B cell (primary cell): ENCODE results near the gene RBP3. TPM values are rescaled to one million over a fixed set of nuclear protein-coding genes. Genes with fewer than 3 reads are reported as not detected.

Experiments
- ATAC-seq: fragments of 200-7000 bp; cut with Tn5 transposase; one replicate; pipeline ENCODE4 v1.10.0; 2021; ENCODE audit warnings: low read depth, mild to moderate bottlenecking, moderate number of reproducible peaks, moderate library complexity
- CTCF ChIA-PET: fragments of 350-600 bp; sonication (Branson Sonifier 250); formaldehyde crosslinking; loops from one replicate; lab custom pipeline; 2021; ENCODE audit warnings: antibody characterized with exemption, inconsistent platforms; lab: Charles Lee
- POLR2A ChIA-PET: fragments of 350-600 bp; sonication (Branson Sonifier 250); formaldehyde crosslinking; loops from one replicate; lab custom pipeline; 2021; ENCODE audit warnings: antibody characterized with exemption; lab: Charles Lee
- DNase-seq: peaks from one replicate; pipeline ENCODE4 v3.0.0; 2013
- H2AFZ ChIP-seq: 2 replicates; pipeline ENCODE4 v1.6.1; 2012; ENCODE audit warnings: mild to moderate bottlenecking, low read depth, low read length; ENCODE audit not compliant: insufficient read depth, poor library complexity, severe bottlenecking
- H3K27ac ChIP-seq, 2 donors: 1 replicate in 1 of 2; 2 replicates in 1 of 2; pipeline ENCODE4 v1.5.1; 2012 to 2013; ENCODE audit warnings: low read length in 2 of 2, mild to moderate bottlenecking in 2 of 2, moderate library complexity in 1 of 2
- H3K27me3 ChIP-seq, 4 experiments: fragments of 200-600 bp in 1 of 4; sonication (generic) in 1 of 4; replicated peaks in 1 of 4; 1 replicate in 2 of 4; 2 replicates in 2 of 4; pipeline versions ENCODE4 v1.6.1 to v1.7.0; 2013 to 2016; ENCODE audit warnings: low read length in 3 of 4, mild to moderate bottlenecking in 2 of 4, mixed read lengths in 1 of 4, moderate library complexity in 1 of 4; ENCODE audit not compliant: insufficient read depth in 4 of 4, control insufficient read depth in 3 of 4; ENCODE audit errors: control extremely low read depth in 1 of 4
- H3K36me3 ChIP-seq, 2 experiments: replicated peaks in 1 of 2; 1 replicate in 1 of 2; 2 replicates in 1 of 2; pipeline versions ENCODE4 v1.6.1 to v1.7.1; 2013; ENCODE audit warnings: low read length in 1 of 2; ENCODE audit not compliant: insufficient read depth in 2 of 2, control insufficient read depth in 1 of 2; ENCODE audit errors: control extremely low read depth in 1 of 2, extremely low read depth in 1 of 2
- H3K4me1 ChIP-seq, 2 donors: fragments of 200-600 bp in 1 of 2; sonication (generic) in 1 of 2; 1 replicate in 1 of 2; 2 replicates in 1 of 2; pipeline versions ENCODE4 v1.5.1 to v1.6.1; 2013 to 2017; ENCODE audit warnings: low read length in 2 of 2; ENCODE audit not compliant: control insufficient read depth in 2 of 2, insufficient read depth in 2 of 2
- H3K4me2 ChIP-seq: replicated peaks from 2 replicates; pipeline ENCODE3; 2012; ENCODE audit warnings: mild to moderate bottlenecking, low read depth, low read length; ENCODE audit not compliant: poor library complexity, severe bottlenecking
- H3K4me3 ChIP-seq, 5 experiments: fragments of 200-600 bp in 1 of 5; sonication (generic) in 1 of 5; 1 replicate in 3 of 5; 2 replicates in 2 of 5; pipeline versions ENCODE4 v1.5.1 to v1.7.0; 2011 to 2016; ENCODE audit warnings: low read length in 4 of 5, mild to moderate bottlenecking in 4 of 5, low read depth in 2 of 5, control low read depth in 1 of 5, moderate library complexity in 1 of 5; ENCODE audit not compliant: insufficient read depth in 1 of 5; ENCODE audit errors: control extremely low read depth in 1 of 5, extremely low read depth in 1 of 5
- H3K79me2 ChIP-seq: fragments of 200-600 bp; sonication (generic); one replicate; pipeline ENCODE4 v1.6.0; 2016; ENCODE audit warnings: low read length; ENCODE audit not compliant: control insufficient read depth, insufficient read depth
- H3K9ac ChIP-seq: fragments of 200-600 bp; sonication (generic); 2 replicates; pipeline ENCODE4 v1.6.1; 2017; ENCODE audit warnings: mild to moderate bottlenecking, low read length, moderate library complexity
- H3K9me3 ChIP-seq, 3 donors: one replicate each; pipeline versions ENCODE4 v1.6.1 to v1.7.1; 2013; ENCODE audit warnings: low read length in 2 of 3; ENCODE audit not compliant: control insufficient read depth in 2 of 3, insufficient read depth in 1 of 3; ENCODE audit errors: control extremely low read depth in 1 of 3
- H4K20me1 ChIP-seq: 2 replicates; pipeline ENCODE4 v1.6.0; 2012; ENCODE audit warnings: mild to moderate bottlenecking, low read length; ENCODE audit not compliant: insufficient read depth, control insufficient read depth, poor library complexity, severe bottlenecking
- H3K27ac Mint-ChIP-seq: one replicate; pipeline ENCODE4 v1.8.0; 2021; ENCODE audit warnings: mixed read lengths
- H3K27me3 Mint-ChIP-seq: one replicate; pipeline ENCODE4 v1.8.0; 2021; ENCODE audit warnings: mixed read lengths
- H3K4me1 Mint-ChIP-seq: one replicate; pipeline ENCODE4 v1.8.0; 2021; ENCODE audit warnings: mixed read lengths
- H3K4me3 Mint-ChIP-seq: one replicate; pipeline ENCODE4 v1.8.0; 2021; ENCODE audit warnings: mixed read lengths
- H3K9me3 Mint-ChIP-seq: one replicate; pipeline ENCODE4 v1.8.0; 2022; ENCODE audit warnings: mixed read lengths; ENCODE audit not compliant: insufficient read depth
- EZH2 ChIP-seq: IDR thresholded peaks from 2 replicates; pipeline ENCODE4 v1.6.1; 2012; ENCODE audit warnings: borderline replicate concordance, low read depth, mild to moderate bottlenecking, moderate library complexity, low read length; ENCODE audit not compliant: insufficient read depth, poor library complexity, severe bottlenecking
- WGBS: methylation state at CpG from one replicate; pipeline ENCODE4 v1.1.5; 2013; ENCODE audit warnings: missing lambda C conversion rate; ENCODE audit not compliant: insufficient coverage; 5-methylcytosine and 5-hydroxymethylcytosine counted together
- intact Hi-C: fragments of 100-400 bp; cut with micrococcal nuclease; formaldehyde crosslinking; loops from one replicate; pipeline ENCODE4 v1.10.0; 2022
- polyA plus RNA-seq: library from polyadenylated mRNA; depleted of rRNA; stranded (reverse); fragments of >200 nt; gene quantifications from 2 replicates; pipeline ENCODE4 v1.2.3, GENCODE V29; 2012
- total RNA-seq, 2 donors: library from RNA; stranded (reverse); fragments of 120-200 nt in 1 of 2; gene quantifications; 1 replicate in 1 of 2; 2 replicates in 1 of 2; pipeline versions ENCODE4 v1.2.3 to v1.2.4, GENCODE V29; 2013 to 2022
- TF ChIP-seq, protein P1 (sequence below): fragments of 200-600 bp; IDR thresholded peaks from one replicate; pipeline ENCODE4 v1.8.0; 2022; ENCODE audit warnings: antibody characterized with exemption, mild to moderate bottlenecking

Gene RBP3
- total and polyA plus RNA-seq, 2 donors (not counting 1 experiment from before 2014, with no cell fraction given): not detected

- no peaks in the 10 kb centered on the region for H3K27me3 ChIP-seq
- ATAC-seq: peak; percentile 63
- no peak overlapping the region for H3K4me2 ChIP-seq
- no peak overlapping the region for H3K9ac ChIP-seq
- DNase-seq: peak; percentile 77
- WGBS: 23% methylated on average over 17 of the region's 20 CpGs
- Mint-ChIP-seq H3K4me3 (no peak overlapping the region), H3K27me3 (no peaks in the 10 kb centered on the region), H3K4me1 (no peaks in the 10 kb centered on the region), H3K9me3 (no peaks in the 10 kb centered on the region), H3K27ac (no peak overlapping the region)
- intact Hi-C loops: loop anchor here (1.0 kb wide), 1 partner anchor 288 kb away; no protein-coding TSS in a partner anchor
- H3K4me1 ChIP-seq: no peaks in the 10 kb centered on the region
- TF ChIP-seq EZH2: no peak
- TF ChIP-seq, protein P1, sequence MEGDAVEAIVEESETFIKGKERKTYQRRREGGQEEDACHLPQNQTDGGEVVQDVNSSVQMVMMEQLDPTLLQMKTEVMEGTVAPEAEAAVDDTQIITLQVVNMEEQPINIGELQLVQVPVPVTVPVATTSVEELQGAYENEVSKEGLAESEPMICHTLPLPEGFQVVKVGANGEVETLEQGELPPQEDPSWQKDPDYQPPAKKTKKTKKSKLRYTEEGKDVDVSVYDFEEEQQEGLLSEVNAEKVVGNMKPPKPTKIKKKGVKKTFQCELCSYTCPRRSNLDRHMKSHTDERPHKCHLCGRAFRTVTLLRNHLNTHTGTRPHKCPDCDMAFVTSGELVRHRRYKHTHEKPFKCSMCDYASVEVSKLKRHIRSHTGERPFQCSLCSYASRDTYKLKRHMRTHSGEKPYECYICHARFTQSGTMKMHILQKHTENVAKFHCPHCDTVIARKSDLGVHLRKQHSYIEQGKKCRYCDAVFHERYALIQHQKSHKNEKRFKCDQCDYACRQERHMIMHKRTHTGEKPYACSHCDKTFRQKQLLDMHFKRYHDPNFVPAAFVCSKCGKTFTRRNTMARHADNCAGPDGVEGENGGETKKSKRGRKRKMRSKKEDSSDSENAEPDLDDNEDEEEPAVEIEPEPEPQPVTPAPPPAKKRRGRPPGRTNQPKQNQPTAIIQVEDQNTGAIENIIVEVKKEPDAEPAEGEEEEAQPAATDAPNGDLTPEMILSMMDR: peak; percentile 89
- no peak overlapping the region for H3K27ac ChIP-seq
- H3K4me3 ChIP-seq: no peak overlapping the region
- H4K20me1 ChIP-seq: no peaks in the 10 kb centered on the region
- no peaks in the 10 kb centered on the region for H3K79me2 ChIP-seq
- CTCF ChIA-PET: interaction anchor here (0.6 to 10.0 kb wide), 25 partner anchors 9 to 320 kb away, joined by 3 to 201 read pairs (median 4); partner anchors contain the start of gene GDF10
- POLR2A ChIA-PET: interaction anchor here (0.8 kb wide), 1 partner anchor 265 kb away, joined by 3 read pairs; no protein-coding TSS in a partner anchor
- H3K36me3 ChIP-seq: no peaks in the 10 kb centered on the region
- H2AFZ ChIP-seq: no peak overlapping the region
- H3K9me3 ChIP-seq: no peaks in the 10 kb centered on the region
Measured at GRCh38 chr10:47311932-47312662, 36.1 kb upstream of the RBP3 start.

- no peak for ATAC-seq
- no peaks in the 10 kb centered on the region for H3K9me3 Mint-ChIP-seq
- DNase-seq: no peak
- H3K9ac ChIP-seq: no peak overlapping the region
- H3K79me2 ChIP-seq: no peaks in the 10 kb centered on the region
- H3K4me1 Mint-ChIP-seq: no peaks in the 10 kb centered on the region
- no peaks in the 10 kb centered on the region for H4K20me1 ChIP-seq
- ChIA-PET CTCF (interaction anchor here (1.0 to 10.0 kb wide), 12 partner anchors 12 to 316 kb away, joined by 3 to 201 read pairs (median 5); no protein-coding TSS in a partner anchor), POLR2A (no interaction called here)
- H3K36me3 ChIP-seq: no peaks in the 10 kb centered on the region
- H2AFZ ChIP-seq: no peak overlapping the region
- H3K4me2 ChIP-seq: no peak overlapping the region
- H3K4me3 ChIP-seq: no peak overlapping the region
- TF ChIP-seq EZH2: no peak
- TF ChIP-seq, protein P1: no peak
- intact Hi-C loops: loop anchor here (1.0 kb wide), 1 partner anchor 288 kb away; no protein-coding TSS in a partner anchor
- no peaks in the 10 kb centered on the region for H3K27me3 ChIP-seq
- WGBS: 87% methylated on average over 7 of the region's 7 CpGs
- H3K27ac ChIP-seq: no peak overlapping the region
- no peak overlapping the region for H3K4me3 Mint-ChIP-seq
- no peaks in the 10 kb centered on the region for H3K27me3 Mint-ChIP-seq
- H3K4me1 ChIP-seq: no peaks in the 10 kb centered on the region
- no peaks in the 10 kb centered on the region for H3K9me3 ChIP-seq
- H3K27ac Mint-ChIP-seq: no peak overlapping the region
Measured at GRCh38 chr10:47312663-47312995, 35.5 kb upstream of the RBP3 start.
